HG03139 (cell line): ENCODE results near the gene NTM.

Experiments
- ATAC-seq: cut with Tn5 transposase; IDR thresholded peaks from one replicate; pipeline ENCODE4 v1.9.1; 2021; ENCODE audit not compliant: unreplicated experiment

Gene NTM

GRCh38 chr11:131886201-131886600 is 515.8 kb downstream of the NTM start:
- no peak for ATAC-seq

DNA sequence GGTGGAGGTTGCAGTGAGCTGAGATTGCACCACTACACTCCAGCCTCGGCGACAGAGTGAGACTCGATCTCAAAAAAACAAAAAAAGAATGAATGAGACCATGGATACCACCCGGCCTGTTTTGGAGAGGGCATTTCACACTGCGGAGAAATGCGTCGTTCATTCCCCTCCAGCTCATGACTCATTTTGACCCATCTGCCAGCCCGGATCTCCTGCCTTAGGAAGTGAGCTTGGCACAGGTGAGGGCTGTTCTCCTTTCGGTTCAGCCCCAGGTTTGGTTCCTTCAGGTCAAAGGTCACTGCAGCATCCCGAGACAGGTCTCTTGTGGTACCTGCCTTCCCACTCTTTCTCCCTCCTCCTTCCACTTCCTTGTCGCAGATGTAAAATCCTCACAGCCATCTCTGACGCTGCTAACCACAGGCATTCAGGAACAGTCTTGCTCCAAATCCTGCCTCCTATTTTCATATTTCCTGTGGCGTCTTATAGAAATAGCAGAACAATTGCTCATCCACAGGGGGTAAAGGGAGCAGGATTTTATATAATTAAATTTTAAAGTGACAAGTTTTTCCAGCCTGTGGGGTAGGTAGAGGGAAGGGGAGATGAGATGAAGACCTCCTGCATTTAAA is 517.9 kb downstream of the NTM start:
- ATAC-seq, result no peak

- no peak for ATAC-seq
Observed at GRCh38 chr11:131889146-131889577, 518.7 kb downstream of the NTM start.

DNA sequence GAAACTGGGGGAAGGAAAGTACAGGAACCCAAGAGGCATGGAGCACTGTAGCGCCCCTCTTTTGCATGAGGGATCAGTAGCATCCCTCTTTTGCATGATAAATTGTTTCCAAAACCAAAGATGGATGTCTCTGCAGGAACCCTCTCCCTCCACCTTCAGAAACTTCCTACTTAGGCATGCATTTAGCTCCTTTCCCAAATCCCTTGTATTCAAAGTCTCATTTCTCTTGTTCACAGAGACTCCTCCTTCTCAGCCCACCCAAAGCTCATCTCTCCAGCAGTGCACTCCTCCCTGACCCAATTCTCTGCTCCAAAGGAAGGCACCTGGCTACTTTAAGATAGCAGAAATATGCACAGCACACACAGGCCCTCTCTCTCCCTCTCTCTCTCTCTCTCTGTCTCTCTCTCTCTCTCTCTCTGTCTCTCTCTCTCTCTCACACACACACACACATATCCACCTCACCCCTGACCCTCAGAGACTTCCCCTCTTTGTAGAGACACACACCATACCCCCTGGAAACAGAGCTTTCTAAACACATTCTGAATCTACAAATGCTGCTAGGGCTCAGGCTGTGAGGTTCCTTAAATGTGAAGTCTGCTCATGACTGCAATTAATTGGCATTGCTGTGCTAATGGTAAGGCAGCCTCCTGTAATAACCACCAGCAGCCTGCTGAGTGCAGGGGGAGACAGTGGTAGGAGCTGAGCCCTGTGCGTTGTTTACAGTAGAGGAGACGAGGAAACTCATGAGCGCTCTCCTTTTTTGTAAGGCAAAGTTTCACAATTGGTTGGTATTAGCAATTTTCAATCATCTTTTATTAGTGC is 519.6 kb downstream of the NTM start:
- ATAC-seq, result no peak

DNA sequence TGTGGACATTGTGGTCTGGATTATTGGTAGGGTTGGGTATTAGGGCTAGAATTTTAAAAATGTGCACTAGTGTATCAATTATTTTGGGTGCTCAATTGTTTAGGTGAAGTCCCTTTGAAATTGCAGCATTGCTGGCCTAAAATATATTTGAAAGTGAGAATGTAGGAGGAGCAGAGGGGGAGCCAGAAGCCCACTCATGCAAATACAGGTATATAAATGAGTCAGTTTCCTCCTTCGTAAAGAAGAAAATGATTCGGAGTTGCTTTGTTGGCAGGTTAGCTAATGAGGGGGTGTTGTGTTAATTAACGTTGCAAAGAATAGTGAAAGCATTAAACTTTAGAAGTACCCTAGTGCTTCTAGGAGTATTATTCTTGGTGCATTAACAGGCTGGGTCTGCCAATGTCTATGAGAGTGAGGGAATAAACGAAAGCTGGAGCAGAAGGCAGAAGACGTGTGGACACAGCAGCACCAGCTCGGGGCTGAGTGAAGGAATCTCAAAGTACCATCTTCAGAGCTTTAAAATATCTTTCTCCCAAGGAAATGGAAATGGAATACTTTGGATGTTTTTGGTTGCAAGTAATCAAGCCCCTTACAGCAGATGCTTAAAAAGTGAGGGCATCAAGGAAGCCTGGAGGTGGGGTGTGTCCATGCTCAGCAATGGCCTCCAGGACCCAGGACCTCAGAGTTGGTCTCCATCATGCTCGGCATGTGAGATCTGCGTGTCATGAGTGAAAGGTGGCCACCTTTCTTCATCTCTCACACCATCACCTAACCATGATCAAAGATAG is 522.9 kb downstream of the NTM start:
- ATAC-seq, result peak; percentile 87

DNA sequence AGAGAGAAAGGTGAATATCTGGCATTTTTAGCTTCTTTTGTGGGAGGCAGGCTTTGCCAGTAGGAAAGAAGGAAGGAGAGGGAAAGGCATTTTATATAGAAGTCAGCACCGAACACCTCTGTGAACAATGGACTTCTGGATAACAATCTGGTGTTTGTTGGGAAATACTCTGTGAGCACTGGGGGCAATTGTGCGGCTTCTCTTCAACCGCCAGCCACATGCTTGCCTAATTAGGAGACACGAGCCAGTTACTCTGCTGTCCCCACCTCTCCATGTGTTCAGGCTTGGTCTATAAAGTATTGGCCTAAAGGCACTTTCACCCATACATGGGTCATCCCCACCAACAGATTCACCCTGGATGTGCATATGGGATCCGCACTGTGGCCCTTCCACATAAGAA is 523.6 kb downstream of the NTM start:
- no peak for ATAC-seq

GRCh38 chr11:131894615-131895544 is 524.5 kb downstream of the NTM start:
- no peak for ATAC-seq

DNA sequence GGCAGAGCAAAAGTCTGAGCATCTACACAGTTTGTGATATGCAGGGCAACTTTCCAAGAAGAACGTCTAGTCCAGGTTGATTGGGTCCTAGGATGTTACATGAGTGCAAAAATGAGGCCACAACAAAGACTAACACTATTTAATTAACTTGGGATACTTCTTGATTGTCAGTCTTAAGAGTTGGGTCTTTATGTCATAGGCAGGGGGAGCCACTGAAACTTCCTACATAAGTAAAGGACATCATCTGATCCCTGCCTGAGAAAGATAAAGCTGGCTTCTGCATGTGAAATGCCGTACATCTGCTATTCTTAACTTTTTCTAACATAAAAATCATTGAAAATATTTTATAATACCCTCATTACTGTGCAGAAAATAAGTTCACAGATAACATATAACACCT is 525.5 kb downstream of the NTM start:
- ATAC-seq, result no peak

- ATAC-seq, result no peak
Observed at GRCh38 chr11:131896978-131897615, 526.7 kb downstream of the NTM start.

DNA sequence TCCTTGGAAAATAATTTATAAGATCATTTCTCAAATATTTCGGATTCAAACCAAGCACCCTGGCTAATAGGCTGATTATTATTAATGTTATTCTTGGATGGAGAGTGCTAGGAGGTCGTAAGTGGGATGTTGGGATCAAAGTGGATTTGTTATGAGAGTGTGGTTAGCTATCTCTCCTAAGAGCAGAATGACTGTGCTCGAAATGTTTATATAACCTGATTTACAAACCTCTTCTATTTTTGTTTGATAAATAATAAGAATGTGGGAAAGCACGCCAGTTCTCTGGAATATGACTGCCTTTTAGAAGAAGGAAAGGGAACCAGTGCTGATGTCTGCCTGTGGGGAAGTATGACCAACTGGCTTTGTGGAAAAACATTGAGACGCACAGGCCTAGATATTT is 527.5 kb downstream of the NTM start:
- no peak for ATAC-seq

DNA sequence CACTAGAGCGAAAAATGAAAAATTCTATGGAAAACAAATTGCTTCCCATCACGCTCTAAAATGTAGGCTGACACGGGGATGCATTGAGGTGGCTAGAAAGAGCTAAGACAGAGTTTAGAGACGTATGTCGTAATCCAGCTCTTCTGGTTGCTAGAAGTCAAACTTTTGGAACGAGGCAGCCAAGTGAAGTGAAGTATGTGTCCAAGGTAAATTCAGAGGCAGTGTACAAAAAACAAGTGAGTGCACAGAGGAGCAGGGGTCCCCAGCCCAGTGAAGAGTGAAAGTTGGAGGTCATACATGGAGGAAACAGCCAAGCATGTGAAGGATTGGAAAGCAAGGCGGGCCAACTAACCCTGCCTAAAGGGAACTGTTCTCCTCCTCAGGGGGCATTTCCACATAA is 528.5 kb downstream of the NTM start:
- no peak for ATAC-seq

DNA sequence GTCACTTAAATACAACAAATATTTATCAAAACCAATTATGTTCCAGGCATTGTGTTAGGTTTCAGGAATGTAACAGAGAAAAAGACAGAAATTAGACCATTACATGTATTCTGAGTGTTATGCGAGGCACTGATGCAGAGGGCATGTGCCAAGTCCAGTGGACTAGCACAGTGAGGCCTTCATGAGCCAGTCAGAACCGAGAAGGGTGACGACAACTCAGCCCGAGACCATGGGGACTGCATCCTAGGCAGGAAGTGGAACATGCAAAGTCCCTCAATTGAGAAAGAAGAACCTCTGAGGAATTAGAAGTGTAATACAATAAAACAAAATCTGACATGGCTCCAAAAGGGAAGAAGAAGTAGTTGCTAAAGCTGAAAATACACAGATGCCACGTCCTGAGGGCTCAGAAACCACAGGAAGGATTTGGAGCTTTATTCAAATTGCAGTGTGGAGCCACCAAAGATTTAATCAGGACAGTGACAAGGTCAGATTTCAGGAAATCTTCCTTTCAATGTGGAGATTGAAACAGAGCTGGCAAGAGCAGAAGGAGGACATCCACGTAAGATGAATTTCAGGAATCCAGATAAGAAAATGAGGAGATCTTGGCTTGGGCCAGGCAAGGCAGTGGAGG is 529.6 kb downstream of the NTM start:
- no peak for ATAC-seq

- ATAC-seq, result no peak
Observed at GRCh38 chr11:131902421-131902820, 532.0 kb downstream of the NTM start.

GRCh38 chr11:131903074-131903473 is 532.7 kb downstream of the NTM start:
- no peak for ATAC-seq

- ATAC-seq, result no peak
Observed at GRCh38 chr11:131904756-131905155, 534.3 kb downstream of the NTM start.

GRCh38 chr11:131906963-131907362 is 536.5 kb downstream of the NTM start:
- no peak for ATAC-seq

DNA sequence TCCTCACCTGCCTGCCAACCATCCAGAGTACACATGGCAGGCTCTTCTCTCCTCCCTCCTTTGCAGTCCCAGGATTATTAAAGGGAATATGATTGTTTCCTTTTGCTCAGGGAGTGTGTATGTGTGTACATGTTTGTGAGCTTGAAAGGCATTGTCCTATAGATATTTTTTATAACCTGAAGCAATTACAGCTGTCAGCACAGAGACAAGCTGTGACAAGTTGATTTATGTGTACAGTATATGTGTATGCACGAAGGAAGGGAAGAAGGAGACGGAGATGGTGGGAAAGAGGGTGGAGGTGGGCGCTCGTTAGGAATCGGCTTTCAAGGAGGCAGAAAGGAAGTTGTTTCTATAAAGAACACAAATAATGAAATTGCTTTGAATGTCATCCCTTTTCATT is 537.0 kb downstream of the NTM start:
- no peak for ATAC-seq

- ATAC-seq, result no peak
Observed at GRCh38 chr11:131908316-131908715, 537.9 kb downstream of the NTM start.

DNA sequence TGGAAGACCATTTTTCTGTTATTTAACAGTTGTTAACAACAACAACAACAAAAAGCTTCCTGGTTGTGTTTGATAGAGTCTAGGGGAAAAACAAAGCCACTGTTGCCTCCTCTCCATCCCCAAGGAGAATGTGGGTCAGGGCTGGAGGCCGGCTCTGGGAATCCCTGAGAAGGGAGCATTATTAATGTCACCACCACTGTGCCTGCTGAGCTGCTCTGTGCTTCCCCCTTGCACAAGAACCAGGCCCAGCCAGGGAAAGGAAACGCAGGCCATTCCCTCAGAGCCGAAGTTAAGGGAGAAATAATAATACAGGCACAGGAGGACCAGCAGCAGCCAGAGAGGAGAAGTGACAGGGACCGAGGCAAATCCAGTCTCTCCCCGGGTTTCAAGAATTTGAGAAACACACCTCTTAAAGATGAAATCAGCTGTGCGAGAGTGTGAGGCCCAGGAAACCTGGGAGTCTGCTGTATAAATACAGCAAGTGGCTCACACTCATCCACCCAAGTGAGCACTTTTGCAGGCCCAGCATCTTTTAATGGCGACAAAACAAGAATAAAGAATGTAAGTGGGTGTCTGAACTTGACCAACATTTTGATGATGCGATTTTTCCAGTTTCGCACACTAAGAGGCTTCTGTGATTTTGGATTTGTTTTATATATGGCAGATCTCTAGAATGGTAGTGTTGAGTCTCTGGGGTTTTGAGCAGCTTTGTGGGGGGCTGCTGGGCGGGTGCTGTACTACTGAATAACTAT is 539.2 kb downstream of the NTM start:
- ATAC-seq, result no peak
